SK-N-SH treated with all-trans-retinoic acid at 6 μM for 48 hours (cell line): ENCODE data around the gene CHST11.

Source experiments
- ATAC-seq: fragments of 200-7000 bp; cut with Tn5 transposase; 3 replicates; pipeline ENCODE4 v1.9.1; 2020; ENCODE audit warnings: mild to moderate bottlenecking, moderate library complexity
- ARNTL ChIP-seq: fragments of 450-650 bp; formaldehyde crosslinking; IDR thresholded peaks from 2 replicates; pipeline ENCODE4 v1.5.0; 2020; ENCODE audit warnings: low read depth, mild to moderate bottlenecking, moderate library complexity, borderline replicate concordance
- BACH2 ChIP-seq: fragments of 250-450 bp; sonication (Bioruptor Pico); IDR thresholded peaks from 2 replicates; pipeline ENCODE4 v1.9.0; 2021; ENCODE audit warnings: mild to moderate bottlenecking, borderline replicate concordance
- CREB5 ChIP-seq: fragments of 250-450 bp; sonication (Bioruptor Pico); IDR thresholded peaks from 2 replicates; pipeline ENCODE4 v1.5.1; 2020; ENCODE audit warnings: low read depth, mild to moderate bottlenecking, moderate library complexity
- ESRRG ChIP-seq: fragments of 250-450 bp; sonication (Bioruptor Pico); IDR thresholded peaks from 2 replicates; pipeline ENCODE4 v1.6.1; 2021; ENCODE audit warnings: mild to moderate bottlenecking
- GLIS3 ChIP-seq: fragments of 250-450 bp; sonication (Bioruptor Pico); IDR thresholded peaks from 2 replicates; pipeline ENCODE4 v1.5.0; 2020; ENCODE audit warnings: mild to moderate bottlenecking, moderate library complexity
- OSR1 ChIP-seq: fragments of 250-450 bp; sonication (Bioruptor Pico); IDR thresholded peaks from 2 replicates; pipeline ENCODE4 v1.8.0; 2022; ENCODE audit warnings: moderate library complexity, mild to moderate bottlenecking, inconsistent platforms
- PATZ1 ChIP-seq: fragments of 250-450 bp; sonication (Bioruptor Pico); IDR thresholded peaks from 2 replicates; pipeline ENCODE4 v1.8.0; 2020; ENCODE audit warnings: mild to moderate bottlenecking, moderate library complexity, borderline replicate concordance
- PPARA ChIP-seq: fragments of 250-450 bp; sonication (Bioruptor Pico); IDR thresholded peaks from 2 replicates; pipeline ENCODE4 v1.5.0; 2020; ENCODE audit warnings: mild to moderate bottlenecking, borderline replicate concordance
- SNAI2 ChIP-seq: fragments of 250-450 bp; sonication (Bioruptor Pico); IDR thresholded peaks from 2 replicates; pipeline ENCODE4 v1.5.0; 2020; ENCODE audit warnings: mild to moderate bottlenecking, moderate library complexity
- TCF4 ChIP-seq: fragments of 250-450 bp; sonication (Bioruptor Pico); IDR thresholded peaks from 2 replicates; pipeline ENCODE4 v1.8.0; 2021; ENCODE audit warnings: mild to moderate bottlenecking, moderate library complexity, borderline replicate concordance
- TOX ChIP-seq: fragments of 250-450 bp; sonication (Bioruptor Pico); IDR thresholded peaks from 2 replicates; pipeline ENCODE4 v1.8.0; 2021; ENCODE audit warnings: mild to moderate bottlenecking, moderate library complexity, borderline replicate concordance
- TSHZ2 ChIP-seq: fragments of 250-450 bp; sonication (Bioruptor Pico); IDR thresholded peaks from 2 replicates; pipeline ENCODE4 v1.5.0; 2020; ENCODE audit warnings: mild to moderate bottlenecking, moderate library complexity
- ZC3H10 ChIP-seq: fragments of 250-450 bp; sonication (Bioruptor Pico); IDR thresholded peaks from 2 replicates; pipeline ENCODE4 v1.5.1; 2021; ENCODE audit warnings: mild to moderate bottlenecking, moderate library complexity
- ZFP3 ChIP-seq: fragments of 250-450 bp; sonication (Bioruptor Pico); IDR thresholded peaks from 2 replicates; pipeline ENCODE4 v1.5.0; 2020; ENCODE audit warnings: mild to moderate bottlenecking, moderate library complexity
- ZNF565 ChIP-seq: fragments of 450-650 bp; formaldehyde crosslinking; conservative IDR thresholded peaks from 2 replicates; pipeline ENCODE4 v1.5.0; 2020; ENCODE audit warnings: low read depth, mild to moderate bottlenecking, moderate library complexity
- ZNF8 ChIP-seq: fragments of 450-650 bp; formaldehyde crosslinking; IDR thresholded peaks from 2 replicates; pipeline ENCODE4 v1.5.0; 2020; ENCODE audit warnings: mild to moderate bottlenecking, moderate library complexity
- TF ChIP-seq, protein P1 (sequence below): fragments of 250-450 bp; sonication (Bioruptor Pico); IDR thresholded peaks from 2 replicates; pipeline ENCODE4 v1.8.0; 2021; ENCODE audit warnings: low read depth, mild to moderate bottlenecking, moderate library complexity, borderline replicate concordance
- TF ChIP-seq, protein P2 (sequence below): fragments of 250-450 bp; sonication (Bioruptor Pico); IDR thresholded peaks from 2 replicates; pipeline ENCODE4 v1.5.1; 2021; ENCODE audit warnings: mild to moderate bottlenecking, moderate library complexity

The CHST11 gene

GRCh38 chr12:104485651-104486362, 29.1 kb downstream of the CHST11 start (continued):
- TF ChIP-seq, protein P1, sequence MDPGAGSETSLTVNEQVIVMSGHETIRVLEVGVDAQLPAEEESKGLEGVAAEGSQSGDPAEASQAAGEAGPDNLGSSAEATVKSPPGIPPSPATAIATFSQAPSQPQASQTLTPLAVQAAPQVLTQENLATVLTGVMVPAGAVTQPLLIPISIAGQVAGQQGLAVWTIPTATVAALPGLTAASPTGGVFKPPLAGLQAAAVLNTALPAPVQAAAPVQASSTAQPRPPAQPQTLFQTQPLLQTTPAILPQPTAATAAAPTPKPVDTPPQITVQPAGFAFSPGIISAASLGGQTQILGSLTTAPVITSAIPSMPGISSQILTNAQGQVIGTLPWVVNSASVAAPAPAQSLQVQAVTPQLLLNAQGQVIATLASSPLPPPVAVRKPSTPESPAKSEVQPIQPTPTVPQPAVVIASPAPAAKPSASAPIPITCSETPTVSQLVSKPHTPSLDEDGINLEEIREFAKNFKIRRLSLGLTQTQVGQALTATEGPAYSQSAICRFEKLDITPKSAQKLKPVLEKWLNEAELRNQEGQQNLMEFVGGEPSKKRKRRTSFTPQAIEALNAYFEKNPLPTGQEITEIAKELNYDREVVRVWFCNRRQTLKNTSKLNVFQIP (CRISPR knock-in tag): no peak
- no peak for TF ChIP-seq GLIS3 (CRISPR knock-in tag)
- no peak for TF ChIP-seq ESRRG (CRISPR knock-in tag)

DNA sequence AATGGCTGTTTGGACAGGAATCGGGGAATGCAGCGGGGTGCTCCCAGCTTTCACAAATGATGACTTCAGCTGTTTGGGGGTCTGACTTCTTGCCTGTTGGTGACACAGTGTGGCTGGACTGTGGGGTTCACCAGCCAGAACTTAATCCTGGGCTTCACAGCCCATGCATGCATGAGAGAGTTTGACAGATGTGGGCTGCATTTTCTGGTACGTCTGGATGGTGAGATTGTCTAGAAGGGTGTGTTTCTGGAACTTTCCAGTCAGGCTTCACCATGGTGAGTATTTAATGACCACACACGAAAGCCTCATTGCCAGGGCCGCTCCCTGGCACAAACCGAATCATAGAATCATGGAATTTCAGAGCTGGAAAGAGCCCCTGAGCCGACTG, 29.6 kb downstream of the CHST11 start:
- ATAC-seq: no peak
- no peak for TF ChIP-seq OSR1 (CRISPR knock-in tag)
- TF ChIP-seq ARNTL (CRISPR knock-in tag): no peak
- no peak for TF ChIP-seq BACH2 (CRISPR knock-in tag)
- TF ChIP-seq, protein P1 (CRISPR knock-in tag): no peak
- TF ChIP-seq, protein P2, sequence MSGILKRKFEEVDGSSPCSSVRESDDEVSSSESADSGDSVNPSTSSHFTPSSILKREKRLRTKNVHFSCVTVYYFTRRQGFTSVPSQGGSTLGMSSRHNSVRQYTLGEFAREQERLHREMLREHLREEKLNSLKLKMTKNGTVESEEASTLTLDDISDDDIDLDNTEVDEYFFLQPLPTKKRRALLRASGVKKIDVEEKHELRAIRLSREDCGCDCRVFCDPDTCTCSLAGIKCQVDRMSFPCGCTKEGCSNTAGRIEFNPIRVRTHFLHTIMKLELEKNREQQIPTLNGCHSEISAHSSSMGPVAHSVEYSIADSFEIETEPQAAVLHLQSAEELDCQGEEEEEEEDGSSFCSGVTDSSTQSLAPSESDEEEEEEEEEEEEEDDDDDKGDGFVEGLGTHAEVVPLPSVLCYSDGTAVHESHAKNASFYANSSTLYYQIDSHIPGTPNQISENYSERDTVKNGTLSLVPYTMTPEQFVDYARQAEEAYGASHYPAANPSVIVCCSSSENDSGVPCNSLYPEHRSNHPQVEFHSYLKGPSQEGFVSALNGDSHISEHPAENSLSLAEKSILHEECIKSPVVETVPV (CRISPR knock-in tag): no peak
- TF ChIP-seq ZC3H10 (CRISPR knock-in tag): no peak
- TF ChIP-seq ZFP3 (CRISPR knock-in tag): no peak
- no peak for TF ChIP-seq GLIS3 (CRISPR knock-in tag)
- no peak for TF ChIP-seq PPARA (CRISPR knock-in tag)

DNA sequence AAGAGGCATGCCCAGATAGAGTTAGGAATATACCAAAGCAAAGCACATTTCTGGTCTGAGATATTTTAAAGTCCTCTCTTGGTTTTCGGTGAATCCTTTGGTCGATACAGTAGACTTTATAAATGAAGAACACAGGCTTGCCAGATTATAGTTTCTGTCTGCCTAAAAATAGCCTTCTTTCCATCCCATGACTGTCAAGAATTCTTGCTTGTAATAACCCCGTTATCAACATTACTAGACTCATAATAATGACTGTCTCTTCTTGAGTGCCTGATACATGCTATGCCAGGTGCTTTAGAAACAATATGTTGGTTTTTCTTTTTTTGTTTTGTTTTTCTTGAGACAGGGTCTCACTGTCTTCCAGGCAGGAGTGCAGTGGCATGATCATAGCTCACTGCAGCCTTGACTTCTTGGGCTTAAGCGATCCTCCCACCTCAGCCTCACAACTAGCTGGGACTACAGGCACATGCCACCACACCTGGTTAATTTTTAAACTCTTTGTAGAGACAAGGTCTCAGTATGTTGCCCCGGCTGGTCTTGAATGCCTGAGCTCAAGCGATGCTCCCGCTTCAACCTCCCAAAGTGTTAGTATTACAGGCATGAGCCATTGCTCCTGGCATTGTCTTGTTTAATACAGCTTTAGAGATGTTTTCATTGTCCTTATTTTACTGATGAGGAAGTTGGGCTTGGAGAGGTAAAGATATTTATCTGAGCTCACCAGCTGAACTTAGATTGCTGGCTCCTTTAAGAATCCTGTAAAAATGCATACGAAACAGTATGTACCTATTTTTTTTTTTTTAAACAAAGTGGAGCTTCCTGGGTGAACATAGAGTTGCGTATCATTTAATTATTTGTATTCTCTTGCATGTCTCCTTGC, 30.4 kb downstream of the CHST11 start:
- no peak for ATAC-seq
- TF ChIP-seq GLIS3 (CRISPR knock-in tag) (no peak), PATZ1 (no peak), TOX (CRISPR knock-in tag) (no peak), ZFP3 (CRISPR knock-in tag) (no peak), CREB5 (no peak), BACH2 (CRISPR knock-in tag) (no peak), ARNTL (CRISPR knock-in tag) (no peak), ZNF565 (CRISPR knock-in tag) (no peak), TCF4 (CRISPR knock-in tag) (no peak), PPARA (CRISPR knock-in tag) (no peak), SNAI2 (no peak)

DNA sequence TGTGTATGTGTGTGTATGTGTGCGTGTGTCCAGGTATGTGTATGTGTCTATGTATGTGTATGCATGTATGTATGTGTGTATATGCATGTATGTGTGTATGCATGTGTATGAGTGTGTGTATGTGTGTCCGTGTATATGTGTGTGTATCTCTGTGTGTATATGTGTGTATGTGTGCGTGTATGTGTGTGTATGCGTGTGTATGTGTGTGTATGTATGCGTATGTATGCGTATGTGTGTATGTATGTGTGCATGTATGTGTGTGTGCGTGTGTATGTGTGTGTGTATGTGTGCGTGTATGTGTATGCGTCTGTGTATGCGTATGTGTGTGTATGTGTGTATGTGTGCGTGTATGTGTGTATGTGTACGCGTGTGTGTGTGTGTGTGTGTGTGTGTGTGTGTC, 31.6 kb downstream of the CHST11 start:
- ATAC-seq: no peak
- TF ChIP-seq TSHZ2 (CRISPR knock-in tag) (no peak), GLIS3 (CRISPR knock-in tag) (no peak), ARNTL (CRISPR knock-in tag) (no peak), ESRRG (CRISPR knock-in tag) (no peak), OSR1 (CRISPR knock-in tag) (no peak), ZNF8 (CRISPR knock-in tag) (no peak)
